Rectal smooth muscle tissue (tissue), 1 donor: Measurements from ENCODE around the gene CHCHD1.
"Not testable (repeated sequence)": the region's sequence is repeated elsewhere in the genome, so short reads cannot be mapped to it uniquely, and the experiment has no call there.

Experiments
- H3K27ac ChIP-seq: one replicate; pipeline ENCODE4 v1.7.0; 2013; ENCODE audit warnings: low read depth, low read length, inconsistent platforms
- H3K27me3 ChIP-seq: one replicate; pipeline ENCODE4 v1.7.0; 2013; ENCODE audit warnings: low read length; ENCODE audit not compliant: control insufficient read depth, insufficient read depth
- H3K36me3 ChIP-seq: one replicate; pipeline ENCODE4 v1.7.0; 2013; ENCODE audit warnings: low read length; ENCODE audit not compliant: control insufficient read depth, insufficient read depth
- H3K4me1 ChIP-seq: one replicate; pipeline ENCODE4 v1.7.0; 2013; ENCODE audit warnings: low read length; ENCODE audit not compliant: control insufficient read depth, insufficient read depth
- H3K4me3 ChIP-seq: one replicate; pipeline ENCODE4 v1.7.0; 2013; ENCODE audit warnings: low read length
- H3K9ac ChIP-seq: one replicate; pipeline ENCODE4 v1.7.0; 2013; ENCODE audit warnings: low read length

The CHCHD1 gene

DNA sequence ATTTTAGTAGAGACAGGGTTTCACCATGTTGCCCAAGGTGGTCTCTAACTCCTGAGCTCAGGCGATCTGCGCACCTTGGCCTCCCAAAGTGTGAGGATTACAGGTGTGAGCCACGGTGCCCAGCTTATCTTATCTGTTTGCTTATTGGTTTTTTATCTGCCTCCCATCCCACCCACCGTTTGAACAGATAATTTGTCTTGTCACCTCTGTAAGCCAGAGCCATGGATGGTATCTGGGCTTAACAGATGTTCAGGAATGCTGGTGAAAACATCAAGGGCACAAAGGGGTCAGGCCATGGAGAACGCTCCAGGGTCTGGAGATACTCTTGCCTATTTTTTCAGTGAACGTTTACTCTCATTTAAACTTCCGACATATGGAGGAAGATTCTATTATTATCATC is 41.5 kb downstream of the CHCHD1 start:
- H3K9ac ChIP-seq = no peak overlapping the region
- H3K27me3 ChIP-seq = no peaks in the 10 kb centered on the region
- peaks cover 30% of the 10 kb centered on the region for H3K36me3 ChIP-seq
- no peaks in the 10 kb centered on the region for H3K4me1 ChIP-seq
- no peak overlapping the region for H3K27ac ChIP-seq
- H3K4me3 ChIP-seq = no peak overlapping the region

DNA sequence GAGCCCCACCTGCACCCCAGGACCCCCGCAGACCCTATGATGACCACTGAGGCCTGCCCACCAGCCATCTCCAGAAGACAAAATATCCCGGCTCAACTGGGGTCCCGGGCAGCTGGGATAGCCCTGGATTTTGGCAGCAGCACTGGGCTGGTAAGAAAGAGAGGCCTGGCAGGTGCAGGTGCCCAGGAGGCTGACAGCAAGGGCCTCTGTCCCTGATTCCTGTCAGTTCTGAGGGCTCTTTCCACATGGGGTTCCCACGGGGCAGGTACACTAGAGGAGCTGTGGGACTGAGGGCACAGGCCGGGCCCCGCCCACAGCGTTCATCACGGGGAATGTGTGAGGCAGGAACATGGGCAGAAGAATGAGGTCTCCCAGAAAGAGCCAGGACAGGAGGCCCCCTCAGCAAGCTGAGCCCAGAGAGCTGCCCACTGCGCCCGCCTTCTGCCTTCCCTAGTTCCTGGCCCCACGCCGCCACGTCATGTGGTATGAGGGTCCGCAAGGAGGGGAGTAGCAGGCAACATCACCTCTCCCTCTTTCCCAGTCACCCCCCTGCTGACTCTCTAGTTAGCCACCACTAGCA is 42.4 kb downstream of the CHCHD1 start:
- no peak overlapping the region for H3K27ac ChIP-seq
- no peaks in the 10 kb centered on the region for H3K27me3 ChIP-seq
- no peak overlapping the region for H3K9ac ChIP-seq
- no peak overlapping the region for H3K4me3 ChIP-seq
- H3K4me1 ChIP-seq = no peaks in the 10 kb centered on the region
- H3K36me3 ChIP-seq = peaks cover 30% of the 10 kb centered on the region

DNA sequence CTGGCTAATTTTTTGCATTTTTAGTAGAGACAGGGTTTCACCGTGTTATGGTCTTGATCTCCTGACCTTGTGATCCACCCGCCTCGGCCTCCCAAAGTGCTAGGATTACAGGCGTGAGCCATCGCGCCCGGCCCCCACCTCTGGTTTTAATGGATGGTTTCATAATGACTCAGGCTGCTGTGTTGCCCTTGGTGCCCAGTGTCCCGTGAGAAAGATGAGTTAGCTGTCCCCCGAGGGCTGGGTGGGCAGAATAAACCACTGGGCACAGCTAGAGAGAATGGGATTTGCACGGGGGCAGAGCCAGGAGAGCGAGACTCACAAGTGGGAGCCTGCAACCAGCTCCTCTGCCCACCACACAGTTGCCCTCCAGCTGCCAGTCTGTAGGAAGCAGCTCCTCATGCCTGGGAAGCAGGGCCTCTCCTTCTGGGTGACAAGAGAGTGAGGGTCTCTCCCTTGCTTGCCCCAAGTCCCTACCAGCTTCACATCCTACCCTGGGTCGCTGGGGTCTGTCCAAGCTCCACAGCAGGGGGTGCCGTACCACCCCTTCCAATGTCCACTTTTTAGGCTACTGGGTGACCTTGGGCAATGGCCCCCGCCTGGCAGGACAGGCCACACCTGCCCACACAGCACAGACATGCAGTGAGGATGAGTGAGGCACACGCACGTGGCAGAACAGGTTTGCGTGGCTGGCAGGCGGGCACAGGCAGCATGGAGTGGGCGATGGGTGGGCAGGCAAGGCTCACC is 45.7 kb downstream of the CHCHD1 start:
- H3K27ac ChIP-seq = no peak overlapping the region
- H3K4me1 ChIP-seq = no peaks in the 10 kb centered on the region
- H3K4me3 ChIP-seq = no peak overlapping the region
- peaks cover 31% of the 10 kb centered on the region for H3K36me3 ChIP-seq
- no peak overlapping the region for H3K9ac ChIP-seq
- H3K27me3 ChIP-seq = no peaks in the 10 kb centered on the region

DNA sequence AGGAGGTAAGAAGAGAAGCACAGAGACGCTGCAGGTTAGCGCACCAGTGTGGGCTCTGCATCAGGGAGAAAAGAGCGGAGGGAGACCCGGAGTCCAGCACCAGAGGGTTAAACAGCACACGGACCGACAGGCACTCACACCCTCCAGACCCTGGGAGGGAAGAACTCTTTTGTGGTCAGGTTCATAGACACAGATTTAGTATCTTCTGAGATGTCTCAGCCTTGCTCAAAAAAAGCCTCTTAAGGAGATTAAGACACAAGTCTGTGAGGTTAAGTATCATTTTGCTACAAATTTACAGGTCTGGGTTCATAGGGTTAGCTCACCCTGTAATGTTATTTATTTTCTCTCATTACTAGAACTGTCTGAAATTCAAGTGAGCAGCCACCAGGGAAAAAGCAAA is 46.3 kb downstream of the CHCHD1 start:
- Histone ChIP-seq H3K36me3 (peaks cover 31% of the 10 kb centered on the region), H3K27me3 (no peaks in the 10 kb centered on the region), H3K9ac (no peak overlapping the region), H3K4me1 (no peaks in the 10 kb centered on the region), H3K4me3 (no peak overlapping the region), H3K27ac (no peak overlapping the region)

DNA sequence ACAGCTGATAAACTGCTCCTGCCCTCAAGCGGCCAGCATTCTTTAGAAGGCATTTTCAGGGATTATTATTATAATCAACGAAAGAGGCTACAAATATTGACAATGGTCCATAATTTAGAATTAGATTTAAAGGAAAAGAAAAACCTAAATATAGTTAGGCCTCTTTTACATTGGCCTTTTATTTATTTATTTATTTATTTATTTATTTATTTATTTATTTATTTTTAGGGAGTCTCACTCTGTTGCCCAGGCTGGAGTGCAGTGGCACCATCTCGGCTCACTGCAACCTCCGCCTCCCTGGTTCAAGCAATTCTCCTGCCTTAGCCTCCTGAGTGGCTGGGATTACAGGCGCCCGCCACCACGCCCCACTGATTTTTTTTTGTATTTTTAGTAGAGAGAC is 47.2 kb downstream of the CHCHD1 start:
- H3K36me3 ChIP-seq = peaks cover 25% of the 10 kb centered on the region
- H3K27ac ChIP-seq, H3K27me3 ChIP-seq, H3K4me1 ChIP-seq, H3K4me3 ChIP-seq, H3K9ac ChIP-seq: not testable (repeated sequence)
